HG03139 (cell line): Measurements from ENCODE around the gene SAGE1.
"Not testable (repeated sequence)": the region's sequence is repeated elsewhere in the genome, so short reads cannot be mapped to it uniquely, and the experiment has no call there.

Source experiments
- ATAC-seq: cut with Tn5 transposase; IDR thresholded peaks from one replicate; pipeline ENCODE4 v1.9.1; 2021; ENCODE audit not compliant: unreplicated experiment

SAGE1 gene, protein sequence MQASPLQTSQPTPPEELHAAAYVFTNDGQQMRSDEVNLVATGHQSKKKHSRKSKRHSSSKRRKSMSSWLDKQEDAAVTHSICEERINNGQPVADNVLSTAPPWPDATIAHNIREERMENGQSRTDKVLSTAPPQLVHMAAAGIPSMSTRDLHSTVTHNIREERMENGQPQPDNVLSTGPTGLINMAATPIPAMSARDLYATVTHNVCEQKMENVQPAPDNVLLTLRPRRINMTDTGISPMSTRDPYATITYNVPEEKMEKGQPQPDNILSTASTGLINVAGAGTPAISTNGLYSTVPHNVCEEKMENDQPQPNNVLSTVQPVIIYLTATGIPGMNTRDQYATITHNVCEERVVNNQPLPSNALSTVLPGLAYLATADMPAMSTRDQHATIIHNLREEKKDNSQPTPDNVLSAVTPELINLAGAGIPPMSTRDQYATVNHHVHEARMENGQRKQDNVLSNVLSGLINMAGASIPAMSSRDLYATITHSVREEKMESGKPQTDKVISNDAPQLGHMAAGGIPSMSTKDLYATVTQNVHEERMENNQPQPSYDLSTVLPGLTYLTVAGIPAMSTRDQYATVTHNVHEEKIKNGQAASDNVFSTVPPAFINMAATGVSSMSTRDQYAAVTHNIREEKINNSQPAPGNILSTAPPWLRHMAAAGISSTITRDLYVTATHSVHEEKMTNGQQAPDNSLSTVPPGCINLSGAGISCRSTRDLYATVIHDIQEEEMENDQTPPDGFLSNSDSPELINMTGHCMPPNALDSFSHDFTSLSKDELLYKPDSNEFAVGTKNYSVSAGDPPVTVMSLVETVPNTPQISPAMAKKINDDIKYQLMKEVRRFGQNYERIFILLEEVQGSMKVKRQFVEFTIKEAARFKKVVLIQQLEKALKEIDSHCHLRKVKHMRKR

GRCh38 chrX:135893294-135893817, at the start of gene SAGE1, which contains the start of gene CT45A10:
Gene SAGE1 (plus strand): TSS chrX:135893716. CDS start chrX:135896243, 2,527 bp downstream.
Gene CT45A10 (minus strand): TSS chrX:135893444. CDS start chrX:135885344, 8,100 bp downstream.
- no peak for ATAC-seq

- not testable (repeated sequence) for ATAC-seq
These were observed 39.1 kb upstream of the SAGE1 start, which contains the start of gene CT45A8 for GRCh38 chrX:135854438-135854837. Gene CT45A8 (minus strand): TSS chrX:135854538. CDS start chrX:135850783, 3,755 bp downstream.

- ATAC-seq = not testable (repeated sequence)
These were observed 21.8 kb upstream of the SAGE1 start, which contains the start of gene CT45A9 for GRCh38 chrX:135871712-135872111. Gene CT45A9 (minus strand): TSS chrX:135871812. CDS start chrX:135868061, 3,751 bp downstream.

- not testable (repeated sequence) for ATAC-seq
These were observed 10.8 kb upstream of the SAGE1 start for GRCh38 chrX:135882741-135883140.

DNA sequence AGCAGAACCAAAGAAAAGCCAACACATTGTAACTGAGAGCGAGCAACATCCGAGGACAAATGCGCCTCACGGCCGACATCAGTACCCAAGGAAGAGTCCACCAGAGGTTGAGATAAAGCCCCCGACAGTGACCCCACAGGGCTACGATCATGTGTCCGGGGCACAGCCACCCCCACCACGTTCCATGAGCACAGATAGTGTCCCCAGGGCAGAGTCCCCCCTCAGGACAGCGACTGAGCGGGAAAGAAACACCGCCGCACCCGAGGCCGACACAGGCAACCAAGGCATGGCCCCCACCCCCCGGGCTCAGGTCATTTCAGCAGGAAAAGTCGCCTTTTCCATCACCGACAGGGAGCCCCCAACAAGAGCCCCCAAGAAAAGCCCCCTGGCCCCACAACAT, 5.3 kb upstream of the SAGE1 start:
- ATAC-seq = not testable (repeated sequence)

GRCh38 chrX:135888976-135889375, 4.5 kb upstream of the SAGE1 start:
- ATAC-seq = not testable (repeated sequence)

DNA sequence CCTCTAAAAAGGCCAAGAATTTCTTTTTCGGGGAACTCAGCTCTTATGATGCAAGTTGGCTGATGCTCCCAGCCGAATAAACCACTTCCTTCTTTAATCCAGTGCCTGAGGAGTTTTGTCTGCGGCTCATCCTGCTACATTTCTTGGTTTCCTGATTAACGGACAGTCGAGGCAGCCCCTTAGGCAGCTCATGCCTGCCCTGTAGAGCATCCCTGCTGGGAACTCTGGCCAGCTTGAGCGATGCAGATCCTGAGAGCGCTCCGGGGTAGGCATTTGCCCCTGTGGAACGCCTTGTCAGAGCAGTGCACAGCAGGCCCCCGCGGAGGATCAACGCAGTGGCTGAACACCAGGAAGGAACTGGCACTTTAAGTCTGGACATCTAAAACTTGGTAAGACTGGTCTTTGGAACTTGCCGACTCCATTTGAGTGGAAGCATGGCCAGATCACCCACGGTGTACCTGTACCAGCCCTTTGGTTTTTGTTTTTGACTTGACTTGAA, 3.4 kb upstream of the SAGE1 start:
- ATAC-seq = no peak

DNA sequence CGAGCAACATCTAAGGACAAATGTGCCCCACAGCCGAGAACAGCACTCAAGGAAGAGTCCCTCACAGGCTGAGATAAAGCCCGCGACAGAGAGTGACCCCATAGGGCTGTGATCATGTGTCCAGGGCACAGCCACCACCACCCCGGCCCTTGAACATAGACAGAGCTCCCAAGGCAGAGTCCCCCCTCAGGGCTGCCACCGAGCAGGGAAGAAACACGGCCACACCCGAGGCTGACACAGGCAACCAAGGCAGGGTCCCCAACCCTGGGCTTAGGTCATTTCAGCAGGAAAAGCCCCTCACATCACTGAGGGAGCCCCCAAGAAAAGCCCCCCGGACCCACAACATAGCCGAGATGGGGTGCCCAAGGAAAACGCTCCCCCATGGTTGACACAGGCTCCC, 735 bp upstream of the SAGE1 start:
- ATAC-seq = no peak

DNA sequence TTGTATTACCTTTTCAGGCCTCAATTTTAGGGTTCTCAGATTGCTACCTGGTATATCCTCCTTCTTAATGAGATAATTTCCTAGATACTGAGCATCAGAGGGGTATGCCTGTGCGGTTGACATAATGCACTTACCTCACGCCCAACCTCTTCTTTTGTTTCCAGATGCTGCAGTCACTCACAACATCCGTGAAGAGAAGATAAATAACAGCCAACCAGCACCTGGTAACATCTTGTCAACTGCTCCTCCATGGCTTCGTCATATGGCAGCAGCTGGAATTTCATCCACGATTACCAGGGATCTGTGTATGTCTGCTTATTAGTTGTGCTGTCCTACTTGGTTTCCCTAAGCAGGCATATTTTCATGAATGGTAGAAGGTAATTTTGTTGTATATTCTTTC, 16.7 kb downstream of the SAGE1 start:
- ATAC-seq = no peak

GRCh38 chrX:135914404-135914803, 20.9 kb downstream of the SAGE1 start:
- ATAC-seq = no peak

- ATAC-seq = not testable (repeated sequence)
These were observed 27.0 kb downstream of the SAGE1 start for GRCh38 chrX:135920516-135920915.

GRCh38 chrX:135923353-135923752, 29.8 kb downstream of the SAGE1 start:
- no peak for ATAC-seq

- ATAC-seq = no peak
These were observed 34.4 kb downstream of the SAGE1 start for GRCh38 chrX:135927897-135928296.

- no peak for ATAC-seq
These were observed 38.4 kb downstream of the SAGE1 start for GRCh38 chrX:135931644-135932487.

GRCh38 chrX:135944486-135944885, 51.0 kb downstream of the SAGE1 start:
- ATAC-seq = no peak

GRCh38 chrX:135951291-135951690, 57.8 kb downstream of the SAGE1 start:
- ATAC-seq = no peak
